ENCODE results near the gene FOXO3. TPM values are rescaled to one million over a fixed set of nuclear protein-coding genes. Genes with fewer than 3 reads are reported as not detected.
A peak's percentile ranks its signal among the peaks of the same experiment; 100 is the strongest.

Gene FOXO3
- total and polyA plus RNA-seq, 9 donors, result 33.4 to 94.8 (median 70.0) TPM

DNA sequence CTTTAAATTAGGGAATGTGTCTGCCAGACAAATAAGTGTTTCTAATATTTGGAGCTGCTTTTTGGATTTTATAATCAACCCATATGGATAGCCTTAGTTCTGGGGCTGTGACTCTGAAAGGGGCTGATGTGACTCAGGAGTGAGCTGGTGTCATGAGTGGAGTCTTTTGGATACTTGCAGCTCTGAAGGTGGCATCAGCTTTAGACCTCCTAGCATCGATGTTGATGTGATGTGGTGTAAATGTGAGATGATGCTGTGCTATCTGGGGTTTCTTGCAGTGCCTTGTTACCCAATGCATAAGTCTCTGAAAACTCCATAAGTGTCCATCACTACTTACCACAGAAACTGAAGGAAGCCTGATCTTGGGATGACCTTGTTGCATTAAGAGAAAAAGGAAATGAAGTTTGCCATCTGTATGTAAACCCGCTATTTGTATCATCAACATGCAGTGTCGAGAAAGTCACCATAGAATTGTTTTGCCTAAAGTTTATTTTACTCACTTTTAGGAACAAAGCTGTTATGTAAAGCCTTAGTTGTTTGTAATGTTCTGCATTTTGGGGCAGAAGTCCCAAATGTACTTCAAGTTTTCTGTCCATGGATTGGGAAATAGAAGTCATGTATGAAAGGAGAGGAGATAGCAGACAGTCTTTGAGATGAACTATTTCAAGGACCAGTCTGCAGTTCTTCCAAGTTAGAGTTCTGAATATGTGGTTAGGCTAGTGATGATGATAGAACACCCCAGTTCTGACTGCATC lies 8.0 kb downstream of the FOXO3 start:
- no peaks in the 10 kb centered on the region for H3K36me3 ChIP-seq
- no peak overlapping the region for H3K4me3 ChIP-seq
- H3K9me3 ChIP-seq, result no peaks in the 10 kb centered on the region
- no peak for DNase-seq
- 76 to 86% (median 86%) methylated on average over 3 of the region's 3 CpGs for WGBS, 3 donors
- intact Hi-C loops (cut with DNase I), result no loop called here
- TF ChIP-seq CTCF (IDR thresholded peaks at IDR 0.05) (no peak), POLR2A (IDR thresholded peaks at IDR 0.05) (no peak), EP300 (IDR thresholded peaks at IDR 0.05) (no peak)
- no peaks in the 10 kb centered on the region for H3K27me3 ChIP-seq
- peaks cover 9% of the 10 kb centered on the region for H3K4me1 ChIP-seq (ENCODE audit: insufficient read depth)
- no peak overlapping the region for H3K27ac ChIP-seq

- peaks cover 14% of the 10 kb centered on the region for H3K4me1 ChIP-seq (ENCODE audit: insufficient read depth)
- no peaks in the 10 kb centered on the region for H3K36me3 ChIP-seq
- H3K4me3 ChIP-seq, result no peak overlapping the region
- H3K9me3 ChIP-seq, result no peaks in the 10 kb centered on the region
- DNase-seq, result no peak
- H3K27me3 ChIP-seq, result no peaks in the 10 kb centered on the region
- intact Hi-C loops (cut with DNase I), result no loop called here
- no peak overlapping the region for H3K27ac ChIP-seq
- WGBS, 3 donors, result 81 to 92% (median 91%) methylated on average over 1 of the region's 1 CpG
- TF ChIP-seq POLR2A (IDR thresholded peaks at IDR 0.05) (no peak), CTCF (IDR thresholded peaks at IDR 0.05) (no peak), EP300 (IDR thresholded peaks at IDR 0.05) (no peak)
These were observed 9.8 kb downstream of the FOXO3 start for GRCh38 chr6:108570517-108570916.

- intact Hi-C loops (cut with DNase I), result no loop called here
- Histone ChIP-seq H3K36me3 (no peaks in the 10 kb centered on the region), H3K27me3 (no peaks in the 10 kb centered on the region), H3K9me3 (no peaks in the 10 kb centered on the region), H3K27ac (peak overlapping the region in 1 of 2 donors; percentile 38), H3K4me3 (no peak overlapping the region), H3K4me1 (ENCODE audit: insufficient read depth) (peaks cover 28% of the 10 kb centered on the region)
- DNase-seq, result no peak
- TF ChIP-seq EP300 (IDR thresholded peaks at IDR 0.05), result no peak
- no peak for TF ChIP-seq POLR2A (IDR thresholded peaks at IDR 0.05)
- TF ChIP-seq CTCF (IDR thresholded peaks at IDR 0.05), result no peak
- WGBS, 3 donors, result 12 to 13% (median 12%) methylated on average over 4 of the region's 4 CpGs
These were observed 13.9 kb downstream of the FOXO3 start for GRCh38 chr6:108574457-108575141.

- intact Hi-C loops (cut with DNase I), result no loop called here
- Histone ChIP-seq H3K36me3 (no peaks in the 10 kb centered on the region), H3K4me1 (ENCODE audit: insufficient read depth) (peaks cover 31% of the 10 kb centered on the region), H3K27me3 (no peaks in the 10 kb centered on the region), H3K9me3 (no peaks in the 10 kb centered on the region), H3K27ac (peak overlapping the region in 1 of 2 donors; percentile 13), H3K4me3 (no peak overlapping the region)
- 41 to 65% (median 60%) methylated on average over 2 of the region's 2 CpGs for WGBS, 3 donors
- TF ChIP-seq CTCF (IDR thresholded peaks at IDR 0.05) (no peak), EP300 (IDR thresholded peaks at IDR 0.05) (no peak), POLR2A (IDR thresholded peaks at IDR 0.05) (no peak)
- DNase-seq, result no peak
These were observed 15.3 kb downstream of the FOXO3 start for GRCh38 chr6:108575905-108576494.
